ENCODE measurements around the gene KREMEN1. TPM values are rescaled to one million over a fixed set of nuclear protein-coding genes. Genes with fewer than 3 reads are reported as not detected.

Gene KREMEN1
- total RNA-seq, 2 experiments from 2014 or later: 0.09 to 0.47 TPM

DNA sequence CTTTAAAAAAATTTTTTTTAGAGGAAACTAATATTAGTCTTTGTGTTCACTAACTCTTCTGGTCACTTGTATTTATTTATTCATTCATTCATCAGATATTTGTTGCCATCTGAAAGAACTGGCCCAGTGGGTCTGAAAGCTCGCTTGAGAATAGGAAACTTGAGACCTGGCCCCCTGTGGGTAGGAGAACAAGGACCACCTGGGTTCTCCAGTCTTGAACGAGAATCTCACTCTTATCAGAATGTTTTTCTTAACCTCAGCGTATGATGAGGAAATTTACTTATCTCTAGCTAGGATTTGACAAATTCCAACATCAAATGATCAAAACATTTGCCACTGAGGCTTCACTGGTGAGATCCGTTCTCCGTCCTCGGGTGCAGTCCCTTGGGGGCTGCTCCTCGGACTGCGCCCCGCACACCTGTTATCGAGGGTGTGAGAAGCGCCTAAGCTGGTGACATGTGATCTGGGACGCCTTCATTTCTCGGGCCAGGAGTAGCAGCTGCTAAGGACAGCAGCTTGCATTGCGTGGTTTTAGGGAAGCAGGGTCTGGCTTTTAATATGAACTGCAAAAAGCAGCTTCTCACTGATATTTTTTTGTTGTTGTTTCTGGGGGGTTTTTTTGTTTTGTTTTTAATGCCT lies 17.5 kb upstream of the KREMEN1 start:
- peaks cover 22% of the 10 kb centered on the region for H3K27me3 Mint-ChIP-seq
- no peak for DNase-seq
- no peaks in the 10 kb centered on the region for H3K9me3 Mint-ChIP-seq (ENCODE audit: low read depth)
- H3K36me3 Mint-ChIP-seq: no peaks in the 10 kb centered on the region
- no peak overlapping the region for H3K4me3 Mint-ChIP-seq
- no peaks in the 10 kb centered on the region for H3K4me1 Mint-ChIP-seq
- no peak for ATAC-seq
- no peak overlapping the region for H3K27ac Mint-ChIP-seq
- CTCF ChIA-PET: interaction anchor here (1.6 to 6.5 kb wide), 2 partner anchors 14 to 190 kb away, joined by 4 to 26 read pairs; no protein-coding TSS in a partner anchor

DNA sequence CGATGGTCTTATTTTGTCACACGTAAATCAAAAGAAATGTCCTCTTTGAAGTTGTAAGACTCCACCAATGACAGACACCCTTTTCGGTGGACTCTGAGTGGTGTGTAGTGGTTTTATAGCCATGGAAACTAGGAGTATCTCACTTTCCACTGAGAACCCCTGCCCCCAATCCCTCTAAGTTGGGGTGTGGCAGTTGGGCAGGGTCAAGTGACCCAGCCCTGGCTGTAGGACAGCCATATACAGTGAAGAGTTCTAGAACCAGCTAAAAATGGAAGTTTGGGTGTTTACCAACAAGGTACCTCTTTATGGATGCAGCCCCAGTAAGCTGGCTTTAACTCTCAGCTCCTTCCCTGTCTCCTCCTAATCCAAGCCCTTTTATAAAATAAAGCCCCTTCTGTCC lies 16.4 kb upstream of the KREMEN1 start:
- H3K27ac Mint-ChIP-seq: no peak overlapping the region
- DNase-seq: no peak
- peaks cover 34% of the 10 kb centered on the region for H3K27me3 Mint-ChIP-seq
- no peak overlapping the region for H3K4me3 Mint-ChIP-seq
- no peaks in the 10 kb centered on the region for H3K36me3 Mint-ChIP-seq
- CTCF ChIA-PET: interaction anchor here (1.5 to 6.5 kb wide), 3 partner anchors 16 to 189 kb away, joined by 3 to 26 read pairs (median 4); no protein-coding TSS in a partner anchor
- H3K9me3 Mint-ChIP-seq (ENCODE audit: low read depth): no peaks in the 10 kb centered on the region
- no peak for ATAC-seq
- H3K4me1 Mint-ChIP-seq: no peaks in the 10 kb centered on the region

DNA sequence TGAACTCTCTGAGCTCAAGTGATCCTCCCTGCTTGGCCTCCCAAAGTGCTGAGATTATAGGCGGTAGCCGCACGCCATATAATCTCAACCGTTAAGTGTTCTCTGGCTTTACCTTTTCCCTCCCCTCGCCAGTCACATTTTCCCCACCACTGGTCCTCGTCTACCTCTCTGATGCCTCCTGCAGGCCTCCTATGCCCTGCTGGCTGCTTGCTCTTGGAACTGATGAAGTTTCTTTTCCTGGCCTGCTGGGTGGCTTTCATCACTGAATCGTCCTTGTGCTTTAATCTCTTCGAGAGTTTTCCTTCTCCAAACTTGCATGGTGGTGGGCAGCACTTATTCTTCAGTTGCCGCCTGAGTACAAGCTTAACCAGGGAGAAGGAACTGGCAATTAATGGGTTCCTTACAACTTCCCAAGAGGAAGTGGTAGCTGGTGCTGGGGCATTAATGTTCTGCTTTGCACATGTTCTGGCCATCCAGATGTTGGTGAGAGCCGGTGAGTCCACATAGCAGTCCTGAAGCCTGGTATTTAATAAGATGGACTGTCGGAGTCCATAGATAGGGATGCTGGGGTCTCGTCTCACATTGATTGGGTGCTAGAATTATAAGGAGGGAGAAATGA lies 12.5 kb upstream of the KREMEN1 start:
- Mint-ChIP-seq H3K4me3 (no peak overlapping the region), H3K36me3 (no peaks in the 10 kb centered on the region), H3K9me3 (ENCODE audit: low read depth) (no peaks in the 10 kb centered on the region), H3K4me1 (peaks cover 3% of the 10 kb centered on the region), H3K27me3 (peaks cover 47% of the 10 kb centered on the region), H3K27ac (no peak overlapping the region)
- no peak for ATAC-seq
- DNase-seq: no peak
- CTCF ChIA-PET: interaction anchor here (1.0 kb wide), 1 partner anchor 20 kb away, joined by 3 read pairs; no protein-coding TSS in a partner anchor

DNA sequence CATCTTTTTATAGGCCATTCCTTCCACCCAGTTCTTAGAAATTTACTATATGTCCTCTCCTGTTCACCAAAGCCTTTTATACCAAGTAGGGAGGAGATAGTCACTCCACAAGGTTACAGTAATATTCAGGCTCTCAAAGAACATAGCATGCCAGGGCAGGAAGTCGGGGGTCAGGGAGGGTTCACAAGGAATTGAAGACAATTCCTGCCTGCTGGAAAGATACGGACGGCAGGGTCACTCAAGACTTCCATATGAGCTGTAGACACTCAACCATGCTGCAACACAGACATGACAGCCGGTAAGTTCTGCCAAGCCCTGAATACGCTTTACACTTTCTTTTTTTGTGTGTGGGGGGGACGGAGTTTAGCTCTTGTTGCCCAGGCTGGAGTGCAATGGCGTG lies 11.9 kb upstream of the KREMEN1 start:
- CTCF ChIA-PET: interaction anchor here (0.9 to 1.0 kb wide), 2 partner anchors 20 to 93 kb away, joined by 3 read pairs; no protein-coding TSS in a partner anchor
- H3K4me3 Mint-ChIP-seq: no peak overlapping the region
- no peak overlapping the region for H3K27ac Mint-ChIP-seq
- no peak for ATAC-seq
- DNase-seq: no peak
- H3K4me1 Mint-ChIP-seq: peaks cover 8% of the 10 kb centered on the region
- no peaks in the 10 kb centered on the region for H3K36me3 Mint-ChIP-seq
- peaks cover 49% of the 10 kb centered on the region for H3K27me3 Mint-ChIP-seq
- H3K9me3 Mint-ChIP-seq (ENCODE audit: low read depth): no peaks in the 10 kb centered on the region

DNA sequence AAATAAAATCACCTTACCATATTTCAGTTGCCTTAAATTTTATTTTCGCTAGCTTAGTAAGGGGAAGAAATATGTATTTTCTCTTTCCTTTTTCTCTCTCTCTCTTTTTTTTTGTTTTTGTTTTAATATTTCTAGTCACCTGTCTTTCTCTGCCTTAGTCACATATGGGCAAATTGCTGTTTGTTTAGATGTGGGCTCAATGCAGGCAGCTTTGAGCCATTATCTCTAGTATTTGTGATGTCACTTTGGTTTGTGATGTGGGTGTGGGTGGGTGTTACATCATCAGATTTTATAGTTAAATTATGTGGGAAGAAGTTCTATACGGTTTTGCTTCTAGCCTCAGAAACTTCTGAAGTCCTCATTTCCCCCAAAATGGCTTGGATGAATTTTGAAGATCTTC lies 11.1 kb upstream of the KREMEN1 start, which contains the start of gene C22orf31:
Gene C22orf31, minus strand, starts transcription at position 59 of the 400 bp plus-strand sequence. Its CDS starts 39 bp downstream, at position 20.
- CTCF ChIA-PET: interaction anchor here (0.9 to 1.0 kb wide), 2 partner anchors 21 to 92 kb away, joined by 3 read pairs; no protein-coding TSS in a partner anchor
- DNase-seq (no peak), ATAC-seq (no peak)
- Mint-ChIP-seq H3K36me3 (no peaks in the 10 kb centered on the region), H3K9me3 (ENCODE audit: low read depth) (no peaks in the 10 kb centered on the region), H3K27me3 (peaks cover 50% of the 10 kb centered on the region), H3K27ac (no peak within 1 kb of the TSS), H3K4me1 (peaks cover 12% of the 10 kb centered on the region), H3K4me3 (no peak within 1 kb of the TSS)

DNA sequence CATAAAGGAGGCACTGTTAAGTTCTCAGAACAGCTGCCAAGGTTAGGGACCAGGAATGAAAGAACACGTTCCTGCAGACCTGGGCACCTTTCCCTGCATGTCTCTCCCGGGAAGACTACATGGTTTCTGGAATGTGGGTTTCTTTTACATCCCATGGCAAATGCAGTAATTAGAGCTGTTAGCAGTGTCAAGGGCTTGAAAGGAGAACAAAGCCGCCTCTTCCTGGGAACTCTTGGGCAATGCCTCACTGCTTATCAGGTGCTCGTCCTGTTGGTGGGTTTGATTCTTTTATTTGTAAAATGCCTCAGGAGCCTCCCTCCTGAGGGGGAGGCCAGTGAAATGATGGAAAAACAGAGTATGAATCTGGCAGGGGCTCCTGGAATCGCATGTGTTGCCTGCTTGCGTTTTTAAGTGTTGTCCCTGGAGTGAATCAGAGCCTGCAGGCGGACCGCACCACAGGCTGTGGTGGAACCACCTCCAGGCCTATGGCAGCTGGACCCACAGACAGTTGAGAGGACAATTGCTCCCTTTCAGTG lies 10.5 kb upstream of the KREMEN1 start:
- Mint-ChIP-seq H3K36me3 (no peaks in the 10 kb centered on the region), H3K4me1 (peaks cover 13% of the 10 kb centered on the region), H3K9me3 (ENCODE audit: low read depth) (no peaks in the 10 kb centered on the region), H3K27me3 (peaks cover 53% of the 10 kb centered on the region), H3K27ac (no peak overlapping the region), H3K4me3 (no peak overlapping the region)
- CTCF ChIA-PET: no interaction called here
- ATAC-seq: no peak
- DNase-seq: no peak

DNA sequence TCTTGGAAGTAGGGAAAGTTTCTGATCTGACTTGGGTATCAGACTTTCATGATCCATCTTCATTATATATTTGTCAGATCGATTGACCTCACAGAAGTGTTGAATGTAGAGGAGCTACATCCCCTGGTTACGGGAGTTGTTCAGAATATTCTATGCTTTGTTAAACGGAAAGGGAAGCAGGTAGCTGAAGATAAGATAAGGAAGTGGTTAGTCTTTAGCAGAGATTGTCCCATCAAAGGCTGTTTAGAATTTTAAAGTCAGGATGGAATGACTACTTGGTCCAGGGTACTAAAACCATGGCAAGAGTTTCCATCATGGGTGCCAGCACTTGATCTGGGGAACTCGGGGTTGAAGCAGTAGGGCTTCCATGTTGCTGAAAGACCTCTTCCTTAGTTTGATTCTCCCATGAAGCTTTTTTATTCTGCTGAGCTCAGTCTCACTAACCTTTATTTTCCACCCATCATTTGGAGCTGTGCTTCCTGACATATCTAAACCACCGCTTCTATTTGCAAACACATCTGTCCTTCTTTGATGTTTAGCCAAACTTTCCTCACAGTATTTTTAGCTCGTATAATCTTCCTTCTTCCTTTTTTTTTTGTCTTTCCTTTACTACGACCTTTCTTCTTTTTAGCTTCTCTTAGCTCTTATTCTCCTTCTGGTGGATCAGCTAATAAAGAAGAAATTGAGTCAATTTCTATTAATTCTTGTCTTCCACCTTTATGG lies 7.2 kb upstream of the KREMEN1 start:
- H3K4me1 Mint-ChIP-seq: peaks cover 13% of the 10 kb centered on the region
- no peak for ATAC-seq
- H3K4me3 Mint-ChIP-seq: no peak overlapping the region
- no peak for DNase-seq
- no peak overlapping the region for H3K27ac Mint-ChIP-seq
- no peaks in the 10 kb centered on the region for H3K36me3 Mint-ChIP-seq
- CTCF ChIA-PET: interaction anchor here (0.9 to 1.6 kb wide), 4 partner anchors 9 to 180 kb away, joined by 3 to 6 read pairs (median 4); no protein-coding TSS in a partner anchor
- H3K27me3 Mint-ChIP-seq: peaks cover 55% of the 10 kb centered on the region
- H3K9me3 Mint-ChIP-seq (ENCODE audit: low read depth): no peaks in the 10 kb centered on the region

DNA sequence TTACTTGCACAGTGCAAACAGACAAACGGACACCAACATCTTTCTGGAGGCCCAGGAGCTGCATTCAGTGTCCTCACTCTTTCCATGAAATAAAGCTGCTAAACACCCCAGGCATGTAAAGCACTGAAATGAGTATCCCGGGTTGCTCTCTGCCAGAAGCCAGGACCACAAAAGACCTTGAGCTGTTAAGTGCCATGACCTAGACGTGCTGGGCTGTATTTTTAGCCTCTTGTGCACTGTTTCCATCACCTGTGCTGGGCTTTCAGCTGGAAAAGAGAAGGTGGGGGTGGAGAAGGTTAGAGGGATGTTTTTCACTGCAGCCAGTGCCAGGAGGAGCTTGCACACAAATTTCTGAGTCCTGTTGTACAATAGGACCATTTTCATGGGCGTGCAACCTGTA lies 3.4 kb upstream of the KREMEN1 start:
- H3K27me3 Mint-ChIP-seq: peaks cover 58% of the 10 kb centered on the region
- ATAC-seq (no peak), DNase-seq (no peak)
- H3K9me3 Mint-ChIP-seq (ENCODE audit: low read depth): no peaks in the 10 kb centered on the region
- H3K36me3 Mint-ChIP-seq: no peaks in the 10 kb centered on the region
- no peak overlapping the region for H3K27ac Mint-ChIP-seq
- peaks cover 26% of the 10 kb centered on the region for H3K4me1 Mint-ChIP-seq
- CTCF ChIA-PET: no interaction called here
- no peak overlapping the region for H3K4me3 Mint-ChIP-seq

DNA sequence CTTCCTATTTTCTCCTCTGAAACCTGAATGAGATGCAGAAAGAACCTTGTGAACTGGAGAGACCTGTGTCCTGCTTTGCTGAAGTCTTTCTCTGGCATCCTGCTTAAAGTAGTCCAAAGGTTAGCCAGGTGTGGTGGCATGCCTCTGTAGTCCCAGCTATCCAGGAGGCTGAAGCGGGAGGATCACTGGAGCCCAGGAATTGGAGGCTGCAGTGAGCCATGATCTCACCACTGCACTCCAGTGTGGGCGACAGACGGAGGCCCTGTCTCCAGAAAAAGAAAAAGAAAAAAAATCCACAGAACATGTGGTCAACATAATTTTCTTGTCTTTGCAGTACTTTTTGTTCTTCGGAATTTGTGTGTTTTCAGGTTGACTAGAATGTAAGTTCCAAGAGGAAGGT lies 2.3 kb upstream of the KREMEN1 start:
- ATAC-seq: no peak
- Mint-ChIP-seq H3K4me3 (no peak overlapping the region), H3K27me3 (peaks cover 68% of the 10 kb centered on the region), H3K4me1 (peaks cover 22% of the 10 kb centered on the region), H3K36me3 (no peaks in the 10 kb centered on the region), H3K9me3 (ENCODE audit: low read depth) (no peaks in the 10 kb centered on the region), H3K27ac (no peak overlapping the region)
- CTCF ChIA-PET: no interaction called here
- no peak for DNase-seq

DNA sequence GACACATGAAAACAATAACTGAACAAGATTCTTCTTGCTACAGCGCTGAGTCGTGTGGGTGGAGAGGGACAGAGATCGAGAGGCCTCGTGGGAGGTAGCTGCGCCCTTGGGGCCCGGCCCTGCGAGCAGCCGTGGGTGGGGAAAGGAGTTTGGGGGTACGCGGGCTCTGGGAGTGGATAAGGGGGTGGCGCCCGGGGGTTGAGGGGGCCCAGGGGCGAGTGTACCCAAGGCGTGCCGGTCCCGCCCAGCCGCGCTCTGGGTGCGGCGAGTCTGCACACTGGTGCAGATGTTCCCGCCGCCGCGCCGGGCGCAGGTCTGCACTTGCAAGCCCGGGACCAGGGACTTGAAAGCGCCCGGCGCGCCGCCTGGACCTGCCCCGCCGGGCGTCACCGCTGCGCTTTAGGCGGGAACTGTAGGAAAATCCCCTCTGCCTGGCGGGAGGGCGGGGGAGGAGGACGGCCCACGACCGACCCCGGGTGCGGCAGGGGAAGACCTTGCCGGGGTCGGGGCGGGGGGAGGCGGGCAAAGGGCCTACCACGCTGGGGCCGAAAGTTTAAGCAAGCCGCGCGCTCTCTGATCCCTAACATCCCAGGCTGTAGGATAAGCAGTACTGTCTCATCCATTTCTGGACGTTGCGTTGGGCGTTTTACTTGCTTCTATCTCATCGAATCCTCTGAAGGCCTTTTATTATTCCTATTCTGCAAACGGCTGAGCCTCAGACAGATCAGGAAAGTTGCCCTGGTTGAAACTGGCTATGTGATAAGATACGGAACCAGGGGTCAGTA lies 1.4 kb upstream of the KREMEN1 start:
- Mint-ChIP-seq H3K9me3 (ENCODE audit: low read depth) (no peaks in the 10 kb centered on the region), H3K4me1 (peaks cover 15% of the 10 kb centered on the region), H3K36me3 (no peaks in the 10 kb centered on the region), H3K27ac (no peak overlapping the region), H3K4me3 (peak overlapping the region; percentile 58), H3K27me3 (peaks cover 71% of the 10 kb centered on the region)
- peak; percentile 45 for DNase-seq
- CTCF ChIA-PET: interaction anchor here (1.0 to 1.5 kb wide), 2 partner anchors 82 to 174 kb away, joined by 3 to 4 read pairs; no protein-coding TSS in a partner anchor
- ATAC-seq: no peak

DNA sequence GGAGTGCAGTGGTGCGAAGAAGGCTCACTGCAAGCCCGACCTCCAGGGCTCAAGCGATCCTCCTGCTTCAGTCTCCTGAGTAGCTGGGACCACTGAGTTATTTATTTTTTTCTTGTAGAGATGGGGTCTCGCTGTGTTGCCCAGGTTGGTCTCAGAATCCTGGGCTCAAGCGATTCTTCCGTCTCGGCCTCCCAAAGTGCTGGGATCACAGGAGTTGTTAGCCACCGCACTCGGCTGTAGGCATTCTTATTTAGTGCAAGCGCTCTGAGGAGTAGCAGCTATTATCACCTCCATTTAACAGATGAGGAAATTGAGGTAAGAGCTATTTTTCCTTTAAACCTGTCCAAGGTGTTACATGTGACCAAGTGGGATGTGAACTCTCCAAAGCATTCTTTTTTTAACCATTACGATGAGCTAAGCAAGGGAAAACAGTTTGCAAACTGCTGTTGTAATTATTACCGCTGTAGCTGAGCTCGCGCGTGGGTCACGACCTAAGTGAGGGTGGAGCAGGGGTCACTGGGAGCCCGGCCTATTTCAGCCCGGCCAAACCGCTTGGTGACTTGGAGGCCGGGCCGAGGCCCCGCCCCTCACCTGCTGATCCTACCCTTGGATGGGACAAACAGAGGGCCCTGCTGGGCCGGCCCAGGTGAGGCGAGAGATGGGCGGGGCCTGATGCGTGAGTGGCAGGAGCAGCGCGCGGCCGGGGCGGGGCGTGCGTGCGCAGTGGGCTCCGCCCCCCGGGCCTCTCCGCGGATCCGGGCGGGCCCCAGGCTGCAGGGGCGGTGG lies 449 bp upstream of the KREMEN1 start:
- Mint-ChIP-seq H3K36me3 (no peaks in the 10 kb centered on the region), H3K4me1 (peaks cover 13% of the 10 kb centered on the region), H3K27ac (no peak overlapping the region), H3K9me3 (ENCODE audit: low read depth) (no peaks in the 10 kb centered on the region), H3K4me3 (peak overlapping the region; percentile 58), H3K27me3 (peaks cover 70% of the 10 kb centered on the region)
- CTCF ChIA-PET: interaction anchor here (0.8 to 1.5 kb wide), 3 partner anchors 33 to 173 kb away, joined by 3 to 4 read pairs (median 3); no protein-coding TSS in a partner anchor
- DNase-seq (peak; percentile 87), ATAC-seq (peak; percentile 98)

DNA sequence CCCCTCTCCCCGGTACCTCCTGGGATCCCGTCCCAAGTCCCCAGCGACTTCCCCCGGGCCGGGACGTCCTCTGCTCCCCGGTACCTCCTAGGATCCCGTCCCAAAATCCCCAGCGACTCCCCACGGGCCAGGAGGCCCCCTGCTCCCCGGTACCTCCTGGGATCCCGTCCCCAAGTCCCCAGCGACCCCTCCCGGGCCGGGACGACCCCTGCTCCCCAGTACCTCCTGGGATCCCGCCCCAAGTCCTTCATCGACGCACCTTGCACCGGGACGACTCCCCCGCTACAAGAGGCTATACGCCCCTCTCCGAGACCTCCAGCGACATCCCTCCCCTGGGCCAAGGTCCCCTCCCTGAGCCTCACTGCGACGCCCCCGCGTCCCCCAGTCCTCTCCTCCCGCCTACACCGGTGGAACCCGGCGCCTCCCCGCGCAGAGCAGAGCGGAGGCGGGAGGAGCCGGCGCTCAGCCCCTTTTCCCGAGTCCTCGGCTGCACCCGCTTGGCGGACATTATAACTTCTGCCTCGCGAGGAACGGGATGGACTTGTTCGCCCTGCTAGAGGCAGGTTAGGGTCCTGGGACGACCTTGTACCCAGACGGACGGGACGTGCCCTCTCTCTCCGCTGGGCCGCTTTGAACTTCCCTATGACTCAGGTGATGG lies 912 bp downstream of the KREMEN1 start:
- no peak overlapping the region for H3K27ac Mint-ChIP-seq
- H3K4me3 Mint-ChIP-seq: no peak overlapping the region
- CTCF ChIA-PET: no interaction called here
- no peaks in the 10 kb centered on the region for H3K36me3 Mint-ChIP-seq
- no peak for ATAC-seq
- no peak for DNase-seq
- H3K27me3 Mint-ChIP-seq: peaks cover 81% of the 10 kb centered on the region
- peaks cover 13% of the 10 kb centered on the region for H3K4me1 Mint-ChIP-seq
- no peaks in the 10 kb centered on the region for H3K9me3 Mint-ChIP-seq (ENCODE audit: low read depth)
